Nephron (organoid): ENCODE data around the gene SLC27A2.

ENCODE experiments used
- H3K27ac Mint-ChIP-seq, 3 experiments: 2 replicates each; pipeline ENCODE4 v1.8.0; 2020; ENCODE audit warnings: mixed read lengths in 3 of 3, mild to moderate bottlenecking in 2 of 3, moderate library complexity in 1 of 3
- H3K27me3 Mint-ChIP-seq: 2 replicates; pipeline ENCODE4 v1.8.0; 2021; ENCODE audit warnings: low read depth, mild to moderate bottlenecking, moderate library complexity, mixed read lengths
- H3K36me3 Mint-ChIP-seq: 2 replicates; pipeline ENCODE4 v1.8.0; 2020; ENCODE audit warnings: low read depth, mixed read lengths
- H3K4me1 Mint-ChIP-seq: 2 replicates; pipeline ENCODE4 v1.8.0; 2020; ENCODE audit warnings: mixed read lengths
- H3K4me3 Mint-ChIP-seq, 3 experiments: 2 replicates each; pipeline ENCODE4 v1.8.0; 2020; ENCODE audit warnings: mild to moderate bottlenecking in 3 of 3, mixed read lengths in 3 of 3, moderate library complexity in 2 of 3
- H3K9me3 Mint-ChIP-seq: 2 replicates; pipeline ENCODE4 v1.8.0; 2020; ENCODE audit warnings: mixed read lengths
- CTCF ChIP-seq, 3 experiments: fragments of 200-600 bp; sonication (generic); IDR thresholded peaks; one replicate each; pipeline ENCODE4 v1.5.0; 2021; ENCODE audit warnings: antibody characterized with exemption in 3 of 3; ENCODE audit not compliant: unreplicated experiment in 3 of 3

Gene SLC27A2

GRCh38 chr15:50275908-50276307 is 93.9 kb downstream of the SLC27A2 start:
- no peak for TF ChIP-seq CTCF (IDR thresholded peaks at IDR 0.05; ENCODE audit: unreplicated experiment in 3 of 3)
- Mint-ChIP-seq H3K4me3 (no peak overlapping the region), H3K9me3 (no peaks in the 10 kb centered on the region), H3K27ac (no peak overlapping the region), H3K27me3 (no peaks in the 10 kb centered on the region), H3K4me1 (no peaks in the 10 kb centered on the region), H3K36me3 (no peaks in the 10 kb centered on the region)

- no peaks in the 10 kb centered on the region for H3K4me1 Mint-ChIP-seq
Measured at GRCh38 chr15:50277370-50277769, 95.4 kb downstream of the SLC27A2 start.

GRCh38 chr15:50278496-50278895 is 96.5 kb downstream of the SLC27A2 start:
- TF ChIP-seq CTCF (IDR thresholded peaks at IDR 0.05; ENCODE audit: unreplicated experiment in 3 of 3) = no peak

More at GRCh38 chr15:50277370-50277769, 95.4 kb downstream of the SLC27A2 start:
- H3K27ac Mint-ChIP-seq = no peak overlapping the region
- H3K4me3 Mint-ChIP-seq = no peak overlapping the region
- H3K9me3 Mint-ChIP-seq = no peaks in the 10 kb centered on the region
- no peak for TF ChIP-seq CTCF (IDR thresholded peaks at IDR 0.05; ENCODE audit: unreplicated experiment in 3 of 3)
- H3K27me3 Mint-ChIP-seq = no peaks in the 10 kb centered on the region
- H3K36me3 Mint-ChIP-seq = no peaks in the 10 kb centered on the region

GRCh38 chr15:50280271-50280670 is 98.3 kb downstream of the SLC27A2 start:
- no peak for TF ChIP-seq CTCF (IDR thresholded peaks at IDR 0.05; ENCODE audit: unreplicated experiment in 3 of 3)
- Mint-ChIP-seq H3K4me1 (no peaks in the 10 kb centered on the region), H3K27ac (no peak overlapping the region), H3K4me3 (no peak overlapping the region), H3K36me3 (peaks cover 7% of the 10 kb centered on the region), H3K27me3 (no peaks in the 10 kb centered on the region), H3K9me3 (no peaks in the 10 kb centered on the region)

More at GRCh38 chr15:50278496-50278895, 96.5 kb downstream of the SLC27A2 start:
- H3K4me3 Mint-ChIP-seq = no peak overlapping the region
- H3K9me3 Mint-ChIP-seq = no peaks in the 10 kb centered on the region
- no peaks in the 10 kb centered on the region for H3K4me1 Mint-ChIP-seq
- no peak overlapping the region for H3K27ac Mint-ChIP-seq
- H3K27me3 Mint-ChIP-seq = no peaks in the 10 kb centered on the region
- no peaks in the 10 kb centered on the region for H3K36me3 Mint-ChIP-seq

GRCh38 chr15:50281427-50281826 is 99.4 kb downstream of the SLC27A2 start:
- H3K27ac Mint-ChIP-seq = no peak overlapping the region
- no peaks in the 10 kb centered on the region for H3K9me3 Mint-ChIP-seq
- H3K4me1 Mint-ChIP-seq = no peaks in the 10 kb centered on the region
- no peaks in the 10 kb centered on the region for H3K27me3 Mint-ChIP-seq
- TF ChIP-seq CTCF (IDR thresholded peaks at IDR 0.05; ENCODE audit: unreplicated experiment in 3 of 3) = no peak
- H3K4me3 Mint-ChIP-seq = no peak overlapping the region
- peaks cover 9% of the 10 kb centered on the region for H3K36me3 Mint-ChIP-seq
